Endothelial cell of umbilical vein (primary cell): Measurements from ENCODE around the gene SLC25A3. TPM values are rescaled to one million over a fixed set of nuclear protein-coding genes. Genes with fewer than 3 reads are reported as not detected.

Experiments
- BruUV-seq: library from RNA; stranded (reverse); fragments of 400-500 nt; replicated peaks from 2 replicates; lab custom pipeline; 2021; lab: Mats Ljungman, UMichigan
- CTCF ChIA-PET: fragments of 300-600, 350-600 bp; sonication (Branson Sonifier 250); formaldehyde crosslinking; loops from one replicate; lab custom pipeline; 2021; ENCODE audit warnings: antibody characterized with exemption, inconsistent platforms; lab: Charles Lee
- POLR2A ChIA-PET: fragments of 300-600, 350-600 bp; sonication (Branson Sonifier 250); formaldehyde crosslinking; loops from one replicate; lab custom pipeline; 2021; ENCODE audit warnings: antibody characterized with exemption, inconsistent platforms; lab: Charles Lee
- DNase-seq: peaks from one replicate; pipeline ENCODE4 v3.0.0-alpha.2; 2011; ENCODE audit warnings: low read depth, low spot score
- FAIRE-seq: peaks from 2 replicates; lab custom pipeline; 2011; peaks lifted over from hg19 to GRCh38; lab: Jason Lieb, UNC
- H2AFZ ChIP-seq: 2 replicates; pipeline ENCODE4 v1.6.0; 2012; ENCODE audit warnings: low read depth, low read length, control low read depth, inconsistent platforms
- H3K27ac ChIP-seq: 2 replicates; pipeline ENCODE4 v1.5.1; 2011; ENCODE audit warnings: low read depth, mild to moderate bottlenecking, control low read depth, low read length, moderate library complexity; ENCODE audit not compliant: insufficient read depth
- H3K27me3 ChIP-seq, 2 experiments: 2 replicates each; pipeline versions ENCODE4 v1.6.0 to v1.6.1; 2011; ENCODE audit warnings: low read length in 2 of 2, mixed read lengths in 1 of 2; ENCODE audit not compliant: control insufficient read depth in 2 of 2, insufficient read depth in 2 of 2
- H3K36me3 ChIP-seq, 2 experiments: 2 replicates in 1 of 2; 3 replicates in 1 of 2; pipeline ENCODE4 v1.5.1; 2011; ENCODE audit warnings: low read length in 2 of 2, mild to moderate bottlenecking in 1 of 2, moderate library complexity in 1 of 2; ENCODE audit not compliant: control insufficient read depth in 2 of 2, insufficient read depth in 2 of 2; ENCODE audit errors: extremely low read depth in 1 of 2
- H3K4me1 ChIP-seq: 3 replicates; pipeline ENCODE4 v1.5.1; 2011; ENCODE audit warnings: mild to moderate bottlenecking, low read length; ENCODE audit not compliant: control insufficient read depth, insufficient read depth; ENCODE audit errors: extremely low read depth
- H3K4me2 ChIP-seq: 2 replicates; pipeline ENCODE4 v1.6.1; 2011; ENCODE audit warnings: low read length, control low read depth, mixed read lengths; ENCODE audit not compliant: insufficient read depth
- H3K4me3 ChIP-seq, 3 experiments: fragments of 200-600 bp in 1 of 3; sonication (generic), shearing (Covaris generic) in 1 of 3; replicated peaks in 1 of 3; 2 replicates each; pipeline ENCODE4 v1.5.1; 2011 to 2016; ENCODE audit warnings: control low read depth in 3 of 3, low read length in 3 of 3, mild to moderate bottlenecking in 2 of 3, inconsistent platforms in 1 of 3, low read depth in 1 of 3, moderate library complexity in 1 of 3; ENCODE audit not compliant: insufficient read depth in 1 of 3
- H3K79me2 ChIP-seq: 2 replicates; pipeline ENCODE4 v1.6.0; 2012; ENCODE audit warnings: low read length, inconsistent platforms; ENCODE audit not compliant: control insufficient read depth, insufficient read depth
- H3K9ac ChIP-seq: replicated peaks from 2 replicates; pipeline ENCODE3; 2011; ENCODE audit warnings: low read length, control low read depth; ENCODE audit not compliant: insufficient read depth; ENCODE audit errors: extremely low read depth
- H3K9me1 ChIP-seq: replicated peaks from 3 replicates; pipeline ENCODE4 v1.6.0; 2011; ENCODE audit warnings: mild to moderate bottlenecking, low read length; ENCODE audit not compliant: control insufficient read depth, insufficient read depth; ENCODE audit errors: extremely low read depth
- H3K9me3 ChIP-seq: replicated peaks from 2 replicates; pipeline ENCODE4 v1.5.1; 2012; ENCODE audit warnings: low read length, inconsistent platforms; ENCODE audit not compliant: control insufficient read depth, insufficient read depth
- H4K20me1 ChIP-seq: replicated peaks from 2 replicates; pipeline ENCODE3; 2011; ENCODE audit warnings: mild to moderate bottlenecking, low read length; ENCODE audit not compliant: control insufficient read depth, insufficient read depth; ENCODE audit errors: extremely low read depth
- EZH2 ChIP-seq: IDR thresholded peaks from 2 replicates; pipeline ENCODE4 v1.6.1; 2012; ENCODE audit warnings: borderline replicate concordance, low read depth, mild to moderate bottlenecking, moderate library complexity, low read length, inconsistent platforms; ENCODE audit not compliant: severe bottlenecking
- FOS ChIP-seq: IDR thresholded peaks from 2 replicates; pipeline ENCODE4 v1.6.1; 2011; ENCODE audit warnings: mild to moderate bottlenecking, low read length, moderate library complexity, borderline replicate concordance; ENCODE audit not compliant: insufficient read depth
- GATA2 ChIP-seq: IDR thresholded peaks from 2 replicates; pipeline ENCODE4 v1.7.0; 2011; ENCODE audit warnings: low read depth, mild to moderate bottlenecking, moderate library complexity, mixed read lengths, low read length; ENCODE audit not compliant: insufficient read length, insufficient read depth
- JUN ChIP-seq: IDR thresholded peaks from 2 replicates; pipeline ENCODE4 v1.6.1; 2011; ENCODE audit warnings: borderline replicate concordance, low read depth; ENCODE audit not compliant: insufficient read length, insufficient read depth
- MAX ChIP-seq: IDR thresholded peaks from 2 replicates; pipeline ENCODE4 v1.6.1; 2011; ENCODE audit not compliant: insufficient read depth, insufficient read length
- MYC ChIP-seq: IDR thresholded peaks from one replicate; pipeline ENCODE4 v1.6.1; 2011; ENCODE audit warnings: mild to moderate bottlenecking, low read depth, low read length
- POLR2A ChIP-seq: IDR thresholded peaks from 2 replicates; pipeline ENCODE4 v1.6.1; 2012; ENCODE audit warnings: low read depth, mild to moderate bottlenecking, control low read depth, low read length
- POLR2AphosphoS5 ChIP-seq: IDR thresholded peaks from 2 replicates; pipeline ENCODE4 v1.6.1; 2012; ENCODE audit warnings: low read depth, mild to moderate bottlenecking, control low read depth, low read length, moderate library complexity; ENCODE audit not compliant: insufficient read depth
- dilution Hi-C: fragments of 300-500 bp; cut with MboI; formaldehyde crosslinking; loops from one replicate; pipeline ENCODE4 v1.15.0; 2019; ENCODE audit warnings: low sequenced_read_pairs; ENCODE audit not compliant: extremely low pct_ligation_motif_present
- intact Hi-C: fragments of 100-400 bp; cut with micrococcal nuclease; formaldehyde crosslinking; loops from one replicate; pipeline ENCODE4 v1.10.0; 2022
- polyA plus RNA-seq, 4 experiments: library from polyadenylated mRNA; depleted of rRNA in 3 of 4; stranded (reverse) in 3 of 4; unstranded in 1 of 4; fragments of >200 nt; gene quantifications; 2 replicates each; pipeline versions ENCODE4 v1.2.1 to v1.2.3, GENCODE V29; 2011 to 2012; ENCODE audit warnings: missing spikeins in 1 of 4
- total RNA-seq: library from RNA; stranded (reverse); gene quantifications from 2 replicates; pipeline ENCODE4 v1.2.3, GENCODE V29; 2021
- TF ChIP-seq, protein P1 (sequence below), 2 donors: IDR thresholded peaks; 1 replicate in 1 of 2; 2 replicates in 1 of 2; pipeline ENCODE4 v1.5.1; 2011; ENCODE audit warnings: low read length in 2 of 2, mild to moderate bottlenecking in 2 of 2, moderate library complexity in 2 of 2, control low read depth in 1 of 2, inconsistent platforms in 1 of 2, low read depth in 1 of 2; ENCODE audit not compliant: insufficient read depth in 1 of 2; ENCODE audit errors: extremely low read depth in 1 of 2

Gene SLC25A3
- total and polyA plus RNA-seq, 2 donors (not counting 3 experiments of a cell fraction or from before 2014, with no cell fraction given): 797 to 1,103 TPM

GRCh38 chr12:98578821-98579220 is 14.7 kb upstream of the SLC25A3 start:
- Histone ChIP-seq H3K9ac (no peak overlapping the region), H3K9me3 (no peaks in the 10 kb centered on the region), H3K27ac (no peak overlapping the region), H3K4me3 (no peak overlapping the region), H3K9me1 (no peaks in the 10 kb centered on the region), H3K79me2 (no peaks in the 10 kb centered on the region), H4K20me1 (no peaks in the 10 kb centered on the region), H3K4me1 (no peaks in the 10 kb centered on the region), H3K36me3 (no peaks in the 10 kb centered on the region), H3K27me3 (no peaks in the 10 kb centered on the region), H2AFZ (no peak overlapping the region), H3K4me2 (no peak overlapping the region)
- POLR2A ChIA-PET: no interaction called here
- no peak for FAIRE-seq
- CTCF ChIA-PET: interaction anchor here (0.8 to 2.9 kb wide), 3 partner anchors 9 to 14 kb away, joined by 4 to 19 read pairs (median 5); partner anchors contain the start of gene SLC25A3
- dilution Hi-C loops (no loop called here), intact Hi-C loops (no loop called here)
- TF ChIP-seq POLR2A (no peak), MYC (no peak), MAX (no peak), GATA2 (no peak), EZH2 (no peak), JUN (no peak), FOS (no peak), POLR2AphosphoS5 (no peak)
- TF ChIP-seq, protein P1, sequence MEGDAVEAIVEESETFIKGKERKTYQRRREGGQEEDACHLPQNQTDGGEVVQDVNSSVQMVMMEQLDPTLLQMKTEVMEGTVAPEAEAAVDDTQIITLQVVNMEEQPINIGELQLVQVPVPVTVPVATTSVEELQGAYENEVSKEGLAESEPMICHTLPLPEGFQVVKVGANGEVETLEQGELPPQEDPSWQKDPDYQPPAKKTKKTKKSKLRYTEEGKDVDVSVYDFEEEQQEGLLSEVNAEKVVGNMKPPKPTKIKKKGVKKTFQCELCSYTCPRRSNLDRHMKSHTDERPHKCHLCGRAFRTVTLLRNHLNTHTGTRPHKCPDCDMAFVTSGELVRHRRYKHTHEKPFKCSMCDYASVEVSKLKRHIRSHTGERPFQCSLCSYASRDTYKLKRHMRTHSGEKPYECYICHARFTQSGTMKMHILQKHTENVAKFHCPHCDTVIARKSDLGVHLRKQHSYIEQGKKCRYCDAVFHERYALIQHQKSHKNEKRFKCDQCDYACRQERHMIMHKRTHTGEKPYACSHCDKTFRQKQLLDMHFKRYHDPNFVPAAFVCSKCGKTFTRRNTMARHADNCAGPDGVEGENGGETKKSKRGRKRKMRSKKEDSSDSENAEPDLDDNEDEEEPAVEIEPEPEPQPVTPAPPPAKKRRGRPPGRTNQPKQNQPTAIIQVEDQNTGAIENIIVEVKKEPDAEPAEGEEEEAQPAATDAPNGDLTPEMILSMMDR (IDR thresholded peaks at IDR 0.05; ENCODE audit: extremely low read depth in 1 of 2, insufficient read depth in 1 of 2, low read depth in 1 of 2, low read length in 2 of 2): no peak
- BruUV-seq: no TSS peak
- no peak for DNase-seq
